GM12891 (cell line): ENCODE measurements around the gene PXT1.

Source experiments
- PAX5 ChIP-seq: IDR thresholded peaks from 2 replicates; pipeline ENCODE4 v1.6.1; 2011; ENCODE audit warnings: low read length, moderate library complexity, mild to moderate bottlenecking; ENCODE audit not compliant: insufficient read depth, severe bottlenecking
- POLR2A ChIP-seq: IDR thresholded peaks from 2 replicates; pipeline ENCODE4 v1.6.1; 2011; ENCODE audit warnings: low read depth, low read length, control low read depth
- POLR2AphosphoS5 ChIP-seq: IDR thresholded peaks from 2 replicates; pipeline ENCODE4 v1.6.1; 2011; ENCODE audit warnings: low read depth, low read length, control low read depth
- POU2F2 ChIP-seq: IDR thresholded peaks from 2 replicates; pipeline ENCODE4 v1.6.1; 2011; ENCODE audit warnings: low read depth, mild to moderate bottlenecking, control low read depth, low read length, moderate library complexity
- SPI1 ChIP-seq: IDR thresholded peaks from 2 replicates; pipeline ENCODE4 v1.6.1; 2011; ENCODE audit warnings: low read depth, low read length, control low read depth
- TAF1 ChIP-seq: IDR thresholded peaks from 2 replicates; pipeline ENCODE4 v1.6.1; 2011; ENCODE audit warnings: low read depth, low read length, control low read depth

DNA sequence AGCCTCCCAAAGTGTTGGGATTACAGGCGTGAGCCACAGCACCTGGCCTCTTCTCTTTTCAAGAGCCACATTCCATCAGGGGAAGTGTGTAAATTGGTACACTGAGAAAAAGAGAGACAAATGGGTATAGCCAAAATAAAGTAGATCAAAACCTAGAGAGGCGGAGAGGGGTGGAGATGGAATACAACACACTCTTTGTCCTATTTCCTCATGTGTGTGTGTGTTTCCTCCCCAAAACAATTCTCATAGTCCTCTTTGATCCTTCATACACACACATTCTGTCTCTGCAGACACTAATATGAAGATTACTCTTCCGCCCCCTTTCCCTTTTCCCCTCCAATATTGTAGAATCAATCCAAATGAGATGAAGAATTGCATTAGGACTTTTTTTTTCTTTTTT is 16.0 kb downstream of the PXT1 start:
- TF ChIP-seq POLR2AphosphoS5 (no peak), POLR2A (no peak), PAX5 (no peak), TAF1 (no peak), SPI1 (no peak), POU2F2 (no peak)
